ENCODE measurements around the gene USP34. TPM values are rescaled to one million over a fixed set of nuclear protein-coding genes. Genes with fewer than 3 reads are reported as not detected.

USP34 gene
- total and polyA plus RNA-seq, 9 of the 15 experiments (the other 6 are each of a cell fraction or from before 2014, with no cell fraction given), result 19.8 to 108 (median 67.8) TPM

DNA sequence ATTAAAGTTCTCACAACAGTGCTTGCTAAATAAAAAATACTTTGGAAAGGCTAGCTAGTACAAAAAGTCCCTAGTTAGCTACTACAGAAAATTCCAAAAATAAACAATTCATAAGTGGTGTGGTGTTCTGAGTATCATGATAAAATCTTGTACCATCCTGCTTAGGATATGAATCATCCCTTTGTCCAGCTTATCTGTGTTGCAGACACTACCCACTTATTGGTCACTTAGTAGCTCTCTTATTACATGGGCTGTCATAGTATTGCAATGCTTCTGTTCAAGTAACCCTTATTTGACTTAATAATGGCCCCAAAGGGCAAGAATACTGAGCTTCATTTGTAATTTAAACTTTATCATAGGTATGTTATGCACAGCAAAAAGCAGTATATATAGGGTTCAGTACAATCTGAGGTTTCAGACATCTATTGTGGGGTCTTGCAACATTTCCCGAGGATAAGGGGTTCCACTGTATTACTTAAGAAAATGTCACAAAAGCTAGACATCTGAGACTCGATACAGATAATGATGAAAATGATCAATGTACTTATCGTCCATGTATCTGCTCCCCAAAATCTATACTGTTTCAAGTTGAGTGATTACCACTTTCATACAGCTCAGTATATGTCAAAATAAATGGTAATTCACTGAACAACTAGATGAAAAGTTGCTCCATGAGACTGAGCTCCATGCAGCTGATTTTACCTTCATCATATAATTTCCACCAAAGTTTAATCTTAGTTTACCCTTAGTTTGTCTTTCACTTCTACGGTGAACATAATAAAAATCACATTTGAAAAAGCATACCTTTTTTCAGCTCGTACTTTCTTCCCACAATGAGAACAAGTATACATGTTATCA is 215.1 kb downstream of the USP34 start (continued):
- TF ChIP-seq TAF9B (IDR thresholded peaks at IDR 0.05; ENCODE audit: partially characterized antibody) (no peak), ZNF766 (CRISPR knock-in tag; conservative IDR thresholded peaks at IDR 0.05) (no peak), NFYB (IDR thresholded peaks at IDR 0.05; ENCODE audit: extremely low read depth, insufficient read length) (no peak), SMC3 (conservative IDR thresholded peaks at IDR 0.05; ENCODE audit: insufficient read depth, low read depth, low read length) (no peak), PURB (CRISPR knock-in tag; IDR thresholded peaks at IDR 0.05; ENCODE audit: low read depth) (no peak), MED1 (CRISPR knock-in tag; IDR thresholded peaks at IDR 0.05; ENCODE audit: borderline replicate concordance) (no peak), ARID1B (IDR thresholded peaks at IDR 0.05) (peak; percentile 89), ZNF175 (CRISPR knock-in tag; IDR thresholded peaks at IDR 0.05; ENCODE audit: low read depth) (peak; percentile 24; the same call in 1 of the 2 replicates), ZNF764 (CRISPR knock-in tag; IDR thresholded peaks at IDR 0.05; ENCODE audit: low read depth) (no peak), SMAD4 (CRISPR knock-in tag; conservative IDR thresholded peaks at IDR 0.05) (no peak; the same call in 1 of the 2 replicates), ATF1 (CRISPR knock-in tag; IDR thresholded peaks at IDR 0.05) (no peak), ATF1 (tag; IDR thresholded peaks at IDR 0.05) (no peak), ZNF41 (CRISPR knock-in tag; conservative IDR thresholded peaks at IDR 0.05) (no peak), MYNN (IDR thresholded peaks at IDR 0.05) (no peak), MYNN (CRISPR knock-in tag; IDR thresholded peaks at IDR 0.05) (no peak), HMG20A (CRISPR knock-in tag; conservative IDR thresholded peaks at IDR 0.05) (no peak), RNF2 (IDR thresholded peaks at IDR 0.05) (no peak; the same call in 1 of the 2 replicates), ERF (CRISPR knock-in tag; IDR thresholded peaks at IDR 0.05) (no peak), FUS (optimal IDR thresholded peaks at IDR 0.05; ENCODE audit: low read depth, low read length) (no peak), NCOR1 (IDR thresholded peaks at IDR 0.05) (no peak), NFIC (IDR thresholded peaks at IDR 0.05) (no peak), MAZ (CRISPR knock-in tag; conservative IDR thresholded peaks at IDR 0.05 in 1 of 2, IDR thresholded peaks at IDR 0.05 in 1 of 2) (no peak; a peak in 1 of 4 replicates), RB1 (IDR thresholded peaks at IDR 0.05; ENCODE audit: low read depth) (no peak)
- TF ChIP-seq, protein P1, sequence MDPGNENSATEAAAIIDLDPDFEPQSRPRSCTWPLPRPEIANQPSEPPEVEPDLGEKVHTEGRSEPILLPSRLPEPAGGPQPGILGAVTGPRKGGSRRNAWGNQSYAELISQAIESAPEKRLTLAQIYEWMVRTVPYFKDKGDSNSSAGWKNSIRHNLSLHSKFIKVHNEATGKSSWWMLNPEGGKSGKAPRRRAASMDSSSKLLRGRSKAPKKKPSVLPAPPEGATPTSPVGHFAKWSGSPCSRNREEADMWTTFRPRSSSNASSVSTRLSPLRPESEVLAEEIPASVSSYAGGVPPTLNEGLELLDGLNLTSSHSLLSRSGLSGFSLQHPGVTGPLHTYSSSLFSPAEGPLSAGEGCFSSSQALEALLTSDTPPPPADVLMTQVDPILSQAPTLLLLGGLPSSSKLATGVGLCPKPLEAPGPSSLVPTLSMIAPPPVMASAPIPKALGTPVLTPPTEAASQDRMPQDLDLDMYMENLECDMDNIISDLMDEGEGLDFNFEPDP (CRISPR knock-in tag; IDR thresholded peaks at IDR 0.05), result no peak
- TF ChIP-seq, protein P2, sequence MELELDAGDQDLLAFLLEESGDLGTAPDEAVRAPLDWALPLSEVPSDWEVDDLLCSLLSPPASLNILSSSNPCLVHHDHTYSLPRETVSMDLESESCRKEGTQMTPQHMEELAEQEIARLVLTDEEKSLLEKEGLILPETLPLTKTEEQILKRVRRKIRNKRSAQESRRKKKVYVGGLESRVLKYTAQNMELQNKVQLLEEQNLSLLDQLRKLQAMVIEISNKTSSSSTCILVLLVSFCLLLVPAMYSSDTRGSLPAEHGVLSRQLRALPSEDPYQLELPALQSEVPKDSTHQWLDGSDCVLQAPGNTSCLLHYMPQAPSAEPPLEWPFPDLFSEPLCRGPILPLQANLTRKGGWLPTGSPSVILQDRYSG (tag; conservative IDR thresholded peaks at IDR 0.05; ENCODE audit: low read depth), result no peak
- TF ChIP-seq, protein P3, sequence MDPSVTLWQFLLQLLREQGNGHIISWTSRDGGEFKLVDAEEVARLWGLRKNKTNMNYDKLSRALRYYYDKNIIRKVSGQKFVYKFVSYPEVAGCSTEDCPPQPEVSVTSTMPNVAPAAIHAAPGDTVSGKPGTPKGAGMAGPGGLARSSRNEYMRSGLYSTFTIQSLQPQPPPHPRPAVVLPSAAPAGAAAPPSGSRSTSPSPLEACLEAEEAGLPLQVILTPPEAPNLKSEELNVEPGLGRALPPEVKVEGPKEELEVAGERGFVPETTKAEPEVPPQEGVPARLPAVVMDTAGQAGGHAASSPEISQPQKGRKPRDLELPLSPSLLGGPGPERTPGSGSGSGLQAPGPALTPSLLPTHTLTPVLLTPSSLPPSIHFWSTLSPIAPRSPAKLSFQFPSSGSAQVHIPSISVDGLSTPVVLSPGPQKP (CRISPR knock-in tag; IDR thresholded peaks at IDR 0.05), result no peak

Measured in K562 (cell line).